Endothelial cell of umbilical vein (primary cell): ENCODE data around the gene TADA2A. TPM values are rescaled to one million over a fixed set of nuclear protein-coding genes. Genes with fewer than 3 reads are reported as not detected.

Source experiments
- BruUV-seq: library from RNA; stranded (reverse); fragments of 400-500 nt; replicated peaks from 2 replicates; lab custom pipeline; 2021; lab: Mats Ljungman, UMichigan
- CTCF ChIA-PET: fragments of 300-600, 350-600 bp; sonication (Branson Sonifier 250); formaldehyde crosslinking; loops from one replicate; lab custom pipeline; 2021; ENCODE audit warnings: antibody characterized with exemption, inconsistent platforms; lab: Charles Lee
- POLR2A ChIA-PET: fragments of 300-600, 350-600 bp; sonication (Branson Sonifier 250); formaldehyde crosslinking; loops from one replicate; lab custom pipeline; 2021; ENCODE audit warnings: antibody characterized with exemption, inconsistent platforms; lab: Charles Lee
- DNase-seq: peaks from one replicate; pipeline ENCODE4 v3.0.0-alpha.2; 2011; ENCODE audit warnings: low read depth, low spot score
- FAIRE-seq: peaks from 2 replicates; lab custom pipeline; 2011; peaks lifted over from hg19 to GRCh38; lab: Jason Lieb, UNC
- H2AFZ ChIP-seq: 2 replicates; pipeline ENCODE4 v1.6.0; 2012; ENCODE audit warnings: low read depth, low read length, control low read depth, inconsistent platforms
- H3K27ac ChIP-seq: 2 replicates; pipeline ENCODE4 v1.5.1; 2011; ENCODE audit warnings: low read depth, mild to moderate bottlenecking, control low read depth, low read length, moderate library complexity; ENCODE audit not compliant: insufficient read depth
- H3K27me3 ChIP-seq, 2 experiments: 2 replicates each; pipeline versions ENCODE4 v1.6.0 to v1.6.1; 2011; ENCODE audit warnings: low read length in 2 of 2, mixed read lengths in 1 of 2; ENCODE audit not compliant: control insufficient read depth in 2 of 2, insufficient read depth in 2 of 2
- H3K36me3 ChIP-seq, 2 experiments: 2 replicates in 1 of 2; 3 replicates in 1 of 2; pipeline ENCODE4 v1.5.1; 2011; ENCODE audit warnings: low read length in 2 of 2, mild to moderate bottlenecking in 1 of 2, moderate library complexity in 1 of 2; ENCODE audit not compliant: control insufficient read depth in 2 of 2, insufficient read depth in 2 of 2; ENCODE audit errors: extremely low read depth in 1 of 2
- H3K4me1 ChIP-seq: 3 replicates; pipeline ENCODE4 v1.5.1; 2011; ENCODE audit warnings: mild to moderate bottlenecking, low read length; ENCODE audit not compliant: control insufficient read depth, insufficient read depth; ENCODE audit errors: extremely low read depth
- H3K4me2 ChIP-seq: 2 replicates; pipeline ENCODE4 v1.6.1; 2011; ENCODE audit warnings: low read length, control low read depth, mixed read lengths; ENCODE audit not compliant: insufficient read depth
- H3K4me3 ChIP-seq, 3 experiments: fragments of 200-600 bp in 1 of 3; sonication (generic), shearing (Covaris generic) in 1 of 3; replicated peaks in 1 of 3; 2 replicates each; pipeline ENCODE4 v1.5.1; 2011 to 2016; ENCODE audit warnings: control low read depth in 3 of 3, low read length in 3 of 3, mild to moderate bottlenecking in 2 of 3, inconsistent platforms in 1 of 3, low read depth in 1 of 3, moderate library complexity in 1 of 3; ENCODE audit not compliant: insufficient read depth in 1 of 3
- H3K79me2 ChIP-seq: 2 replicates; pipeline ENCODE4 v1.6.0; 2012; ENCODE audit warnings: low read length, inconsistent platforms; ENCODE audit not compliant: control insufficient read depth, insufficient read depth
- H3K9ac ChIP-seq: replicated peaks from 2 replicates; pipeline ENCODE3; 2011; ENCODE audit warnings: low read length, control low read depth; ENCODE audit not compliant: insufficient read depth; ENCODE audit errors: extremely low read depth
- H3K9me1 ChIP-seq: replicated peaks from 3 replicates; pipeline ENCODE4 v1.6.0; 2011; ENCODE audit warnings: mild to moderate bottlenecking, low read length; ENCODE audit not compliant: control insufficient read depth, insufficient read depth; ENCODE audit errors: extremely low read depth
- H3K9me3 ChIP-seq: replicated peaks from 2 replicates; pipeline ENCODE4 v1.5.1; 2012; ENCODE audit warnings: low read length, inconsistent platforms; ENCODE audit not compliant: control insufficient read depth, insufficient read depth
- H4K20me1 ChIP-seq: replicated peaks from 2 replicates; pipeline ENCODE3; 2011; ENCODE audit warnings: mild to moderate bottlenecking, low read length; ENCODE audit not compliant: control insufficient read depth, insufficient read depth; ENCODE audit errors: extremely low read depth
- CTCF ChIP-seq, 2 donors: IDR thresholded peaks; 1 replicate in 1 of 2; 2 replicates in 1 of 2; pipeline ENCODE4 v1.5.1; 2011; ENCODE audit warnings: low read length in 2 of 2, mild to moderate bottlenecking in 2 of 2, moderate library complexity in 2 of 2, control low read depth in 1 of 2, inconsistent platforms in 1 of 2, low read depth in 1 of 2; ENCODE audit not compliant: insufficient read depth in 1 of 2; ENCODE audit errors: extremely low read depth in 1 of 2
- EZH2 ChIP-seq: IDR thresholded peaks from 2 replicates; pipeline ENCODE4 v1.6.1; 2012; ENCODE audit warnings: borderline replicate concordance, low read depth, mild to moderate bottlenecking, moderate library complexity, low read length, inconsistent platforms; ENCODE audit not compliant: severe bottlenecking
- FOS ChIP-seq: IDR thresholded peaks from 2 replicates; pipeline ENCODE4 v1.6.1; 2011; ENCODE audit warnings: mild to moderate bottlenecking, low read length, moderate library complexity, borderline replicate concordance; ENCODE audit not compliant: insufficient read depth
- GATA2 ChIP-seq: IDR thresholded peaks from 2 replicates; pipeline ENCODE4 v1.7.0; 2011; ENCODE audit warnings: low read depth, mild to moderate bottlenecking, moderate library complexity, mixed read lengths, low read length; ENCODE audit not compliant: insufficient read length, insufficient read depth
- JUN ChIP-seq: IDR thresholded peaks from 2 replicates; pipeline ENCODE4 v1.6.1; 2011; ENCODE audit warnings: borderline replicate concordance, low read depth; ENCODE audit not compliant: insufficient read length, insufficient read depth
- MAX ChIP-seq: IDR thresholded peaks from 2 replicates; pipeline ENCODE4 v1.6.1; 2011; ENCODE audit not compliant: insufficient read depth, insufficient read length
- MYC ChIP-seq: IDR thresholded peaks from one replicate; pipeline ENCODE4 v1.6.1; 2011; ENCODE audit warnings: mild to moderate bottlenecking, low read depth, low read length
- POLR2A ChIP-seq: IDR thresholded peaks from 2 replicates; pipeline ENCODE4 v1.6.1; 2012; ENCODE audit warnings: low read depth, mild to moderate bottlenecking, control low read depth, low read length
- POLR2AphosphoS5 ChIP-seq: IDR thresholded peaks from 2 replicates; pipeline ENCODE4 v1.6.1; 2012; ENCODE audit warnings: low read depth, mild to moderate bottlenecking, control low read depth, low read length, moderate library complexity; ENCODE audit not compliant: insufficient read depth
- dilution Hi-C: fragments of 300-500 bp; cut with MboI; formaldehyde crosslinking; loops from one replicate; pipeline ENCODE4 v1.15.0; 2019; ENCODE audit warnings: low sequenced_read_pairs; ENCODE audit not compliant: extremely low pct_ligation_motif_present
- intact Hi-C: fragments of 100-400 bp; cut with micrococcal nuclease; formaldehyde crosslinking; loops from one replicate; pipeline ENCODE4 v1.10.0; 2022
- polyA plus RNA-seq, 4 experiments: library from polyadenylated mRNA; depleted of rRNA in 3 of 4; stranded (reverse) in 3 of 4; unstranded in 1 of 4; fragments of >200 nt; gene quantifications; 2 replicates each; pipeline versions ENCODE4 v1.2.1 to v1.2.3, GENCODE V29; 2011 to 2012; ENCODE audit warnings: missing spikeins in 1 of 4
- total RNA-seq: library from RNA; stranded (reverse); gene quantifications from 2 replicates; pipeline ENCODE4 v1.2.3, GENCODE V29; 2021

TADA2A gene
- total and polyA plus RNA-seq, 2 donors (not counting 3 experiments of a cell fraction or from before 2014, with no cell fraction given): 9.9 to 22.4 TPM

GRCh38 chr17:37493249-37494027 lies 86.8 kb downstream of the TADA2A start:
- ChIA-PET POLR2A (no interaction called here), CTCF (interaction anchor here (1.2 kb wide), 1 partner anchor 55 kb away, joined by 4 read pairs; no protein-coding TSS in a partner anchor)
- H3K27ac ChIP-seq: no peak overlapping the region
- FAIRE-seq: no peak
- no TSS peak for BruUV-seq
- no peak overlapping the region for H3K4me3 ChIP-seq
- dilution Hi-C loops (no loop called here), intact Hi-C loops (no loop called here)
- no peaks in the 10 kb centered on the region for H3K9me1 ChIP-seq
- peaks cover 2% of the 10 kb centered on the region for H4K20me1 ChIP-seq
- peaks cover 72% of the 10 kb centered on the region for H3K79me2 ChIP-seq
- no peaks in the 10 kb centered on the region for H3K36me3 ChIP-seq
- H3K27me3 ChIP-seq: no peaks in the 10 kb centered on the region
- no peaks in the 10 kb centered on the region for H3K9me3 ChIP-seq
- no peak overlapping the region for H3K9ac ChIP-seq
- TF ChIP-seq MYC (no peak), CTCF (IDR thresholded peaks at IDR 0.05; ENCODE audit: extremely low read depth in 1 of 2, insufficient read depth in 1 of 2, low read depth in 1 of 2, low read length in 2 of 2) (no peak), JUN (no peak)
- no peak for DNase-seq
- no peak overlapping the region for H2AFZ ChIP-seq
- no peak overlapping the region for H3K4me2 ChIP-seq
- peaks cover 28% of the 10 kb centered on the region for H3K4me1 ChIP-seq

DNA sequence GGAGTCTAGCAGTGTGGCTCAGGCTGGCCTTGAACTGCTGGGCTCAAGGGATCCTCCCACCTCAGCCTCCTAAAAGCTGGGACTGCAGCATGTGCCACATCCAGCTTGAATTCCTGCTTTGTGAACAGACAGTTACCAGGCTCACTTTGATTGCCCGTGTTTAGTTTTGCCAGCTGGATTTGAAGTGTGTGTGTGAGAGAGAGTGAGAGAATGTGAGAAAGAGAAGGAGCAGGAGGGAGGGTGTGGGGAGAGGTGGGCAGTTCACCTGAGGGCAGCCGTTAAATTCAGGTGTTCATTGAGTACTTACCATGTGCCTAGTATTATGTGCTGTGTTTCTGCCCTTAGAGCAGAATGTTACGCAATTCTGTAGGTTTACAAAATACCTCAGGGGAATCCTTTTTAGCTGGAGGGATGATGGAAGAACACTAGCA lies 87.7 kb downstream of the TADA2A start:
- no peak overlapping the region for H3K4me3 ChIP-seq

More for the DNA sequence above, 87.7 kb downstream of the TADA2A start:
- Histone ChIP-seq H3K27me3 (no peaks in the 10 kb centered on the region), H3K9me1 (no peaks in the 10 kb centered on the region), H3K4me2 (no peak overlapping the region), H3K9ac (no peak overlapping the region), H3K9me3 (no peaks in the 10 kb centered on the region), H3K4me1 (peaks cover 22% of the 10 kb centered on the region), H3K27ac (no peak overlapping the region), H2AFZ (no peak overlapping the region), H4K20me1 (peaks cover 2% of the 10 kb centered on the region), H3K79me2 (peaks cover 80% of the 10 kb centered on the region), H3K36me3 (no peaks in the 10 kb centered on the region)
- TF ChIP-seq CTCF (IDR thresholded peaks at IDR 0.05; ENCODE audit: extremely low read depth in 1 of 2, insufficient read depth in 1 of 2, low read depth in 1 of 2, low read length in 2 of 2) (no peak), MYC (no peak), POLR2A (no peak), EZH2 (no peak), GATA2 (no peak), POLR2AphosphoS5 (no peak), JUN (no peak), FOS (no peak), MAX (no peak)
- ChIA-PET POLR2A (no interaction called here), CTCF (interaction anchor here (0.8 to 1.2 kb wide), 5 partner anchors 11 to 121 kb away, joined by 3 to 4 read pairs (median 3); no protein-coding TSS in a partner anchor)
- intact Hi-C loops (no loop called here), dilution Hi-C loops (no loop called here)
- FAIRE-seq (no peak), DNase-seq (no peak)
- no TSS peak for BruUV-seq
